Measurements from ENCODE around the gene ODF4.

ODF4 gene

DNA sequence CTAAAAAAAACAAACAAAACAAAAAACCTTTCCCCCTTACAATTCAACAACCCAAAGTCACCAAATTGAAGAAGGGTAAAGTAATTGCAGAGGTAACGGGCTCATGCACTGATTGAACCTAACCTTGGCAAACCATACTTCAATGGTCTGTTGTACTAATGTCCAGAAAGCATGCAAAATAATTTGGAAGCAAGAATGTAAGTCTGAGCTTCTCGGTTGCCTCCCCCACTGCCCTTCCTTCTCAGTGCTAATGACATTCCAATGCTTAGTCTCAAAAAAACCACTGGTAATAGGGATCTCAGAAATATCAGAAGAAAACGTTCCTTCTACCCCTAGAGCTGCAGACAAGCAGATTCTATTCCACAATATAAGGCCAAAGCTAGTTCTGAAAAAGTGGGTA, 21.1 kb downstream of the ODF4 start:
- Histone ChIP-seq H3K27ac (ENCODE audit: extremely low read depth, low read depth, low read length) (no peak overlapping the region), H3K36me3 (ENCODE audit: control insufficient read depth in 2 of 2, insufficient read depth in 1 of 2, low read length in 2 of 2) (peaks cover 0 to 9% of the 10 kb centered on the region in 2 experiments; a peak in 2 of 3 replicates), H3K4me1 (ENCODE audit: control insufficient read depth, insufficient read depth, low read length) (peaks cover 15% of the 10 kb centered on the region), H3K9me3 (ENCODE audit: control insufficient read depth, insufficient read depth, low read depth, low read length) (no peaks in the 10 kb centered on the region), H3K4me3 (ENCODE audit: low read depth, low read length) (no peak overlapping the region)
- POLR2A ChIA-PET: interaction anchor here (0.7 to 1.2 kb wide), 3 partner anchors 15 to 16 kb away, joined by 3 to 6 read pairs (median 4); partner anchors contain the start of gene KRABD2
- CTCF ChIA-PET: interaction anchor here (2.0 kb wide), 1 partner anchor 16 kb away, joined by 9 read pairs; the partner anchor contains the start of gene KRABD2
- TF ChIP-seq, protein P1, sequence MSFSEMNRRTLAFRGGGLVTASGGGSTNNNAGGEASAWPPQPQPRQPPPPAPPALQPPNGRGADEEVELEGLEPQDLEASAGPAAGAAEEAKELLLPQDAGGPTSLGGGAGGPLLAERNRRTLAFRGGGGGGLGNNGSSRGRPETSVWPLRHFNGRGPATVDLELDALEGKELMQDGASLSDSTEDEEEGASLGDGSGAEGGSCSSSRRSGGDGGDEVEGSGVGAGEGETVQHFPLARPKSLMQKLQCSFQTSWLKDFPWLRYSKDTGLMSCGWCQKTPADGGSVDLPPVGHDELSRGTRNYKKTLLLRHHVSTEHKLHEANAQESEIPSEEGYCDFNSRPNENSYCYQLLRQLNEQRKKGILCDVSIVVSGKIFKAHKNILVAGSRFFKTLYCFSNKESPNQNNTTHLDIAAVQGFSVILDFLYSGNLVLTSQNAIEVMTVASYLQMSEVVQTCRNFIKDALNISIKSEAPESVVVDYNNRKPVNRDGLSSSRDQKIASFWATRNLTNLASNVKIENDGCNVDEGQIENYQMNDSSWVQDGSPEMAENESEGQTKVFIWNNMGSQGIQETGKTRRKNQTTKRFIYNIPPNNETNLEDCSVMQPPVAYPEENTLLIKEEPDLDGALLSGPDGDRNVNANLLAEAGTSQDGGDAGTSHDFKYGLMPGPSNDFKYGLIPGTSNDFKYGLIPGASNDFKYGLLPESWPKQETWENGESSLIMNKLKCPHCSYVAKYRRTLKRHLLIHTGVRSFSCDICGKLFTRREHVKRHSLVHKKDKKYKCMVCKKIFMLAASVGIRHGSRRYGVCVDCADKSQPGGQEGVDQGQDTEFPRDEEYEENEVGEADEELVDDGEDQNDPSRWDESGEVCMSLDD (tag by site-specific recombination; IDR thresholded peaks at IDR 0.05): no peak

GRCh38 chr17:8362651-8363332, 23.2 kb downstream of the ODF4 start:
- no peak overlapping the region for H3K4me3 ChIP-seq (ENCODE audit: low read depth, low read length)
- H3K4me1 ChIP-seq (ENCODE audit: control insufficient read depth, insufficient read depth, low read length): peaks cover 15% of the 10 kb centered on the region
- no peak for TF ChIP-seq ZFP69B (tag by site-specific recombination; IDR thresholded peaks at IDR 0.05)
- ChIA-PET CTCF (interaction anchor here (0.9 to 2.0 kb wide), 2 partner anchors 14 to 301 kb away, joined by 3 to 9 read pairs; partner anchors contain the start of gene KRABD2), POLR2A (no interaction called here)
- H3K27ac ChIP-seq (ENCODE audit: extremely low read depth, low read depth, low read length): no peak overlapping the region
- H3K36me3 ChIP-seq (ENCODE audit: control insufficient read depth in 2 of 2, insufficient read depth in 1 of 2, low read length in 2 of 2): peaks cover 1 to 9% of the 10 kb centered on the region in 2 experiments; a peak in 2 of 3 replicates
- H3K9me3 ChIP-seq (ENCODE audit: control insufficient read depth, insufficient read depth, low read depth, low read length): no peaks in the 10 kb centered on the region

- Histone ChIP-seq H3K36me3 (ENCODE audit: control insufficient read depth in 2 of 2, insufficient read depth in 1 of 2, low read length in 2 of 2) (peaks cover 15 to 30% of the 10 kb centered on the region in 2 experiments), H3K4me3 (ENCODE audit: low read depth, low read length) (no peak overlapping the region), H3K27ac (ENCODE audit: extremely low read depth, low read depth, low read length) (no peak overlapping the region), H3K4me1 (ENCODE audit: control insufficient read depth, insufficient read depth, low read length) (peaks cover 9% of the 10 kb centered on the region), H3K9me3 (ENCODE audit: control insufficient read depth, insufficient read depth, low read depth, low read length) (no peaks in the 10 kb centered on the region)
- ChIA-PET CTCF (interaction anchor here (1.2 kb wide), 1 partner anchor 12 kb away, joined by 5 read pairs; the partner anchor contains the start of gene KRABD2), POLR2A (interaction anchor here (1.2 kb wide), 1 partner anchor 11 kb away, joined by 4 read pairs; the partner anchor contains the start of gene KRABD2)
- TF ChIP-seq ZNF600 (tag by site-specific recombination; IDR thresholded peaks at IDR 0.05) (peak; percentile 49), ZNF248 (tag by site-specific recombination; IDR thresholded peaks at IDR 0.05) (no peak), ZNF530 (tag by site-specific recombination; IDR thresholded peaks at IDR 0.05; ENCODE audit: low read depth) (no peak)
These were observed 25.5 kb downstream of the ODF4 start for GRCh38 chr17:8365143-8365542.

DNA sequence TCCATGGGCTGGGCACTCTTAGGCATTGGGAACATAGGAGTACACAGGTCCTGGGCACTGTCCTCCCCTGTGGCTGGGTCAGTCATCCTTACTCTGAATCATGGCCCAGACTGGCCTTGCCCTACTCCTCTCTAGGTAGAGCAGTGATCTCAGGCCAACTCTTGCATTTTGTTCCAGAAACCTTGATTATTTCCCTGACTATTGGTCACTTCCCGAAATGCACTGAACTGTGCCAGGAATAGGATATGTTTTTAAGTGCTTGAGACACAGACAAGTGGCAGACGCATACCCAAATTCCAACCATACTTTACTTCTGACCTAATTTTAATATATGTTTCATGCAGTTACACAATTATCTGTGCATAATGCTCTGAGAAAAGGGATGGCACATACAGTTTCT, 26.6 kb downstream of the ODF4 start:
- TF ChIP-seq GLI2 (tag by site-specific recombination; IDR thresholded peaks at IDR 0.05; ENCODE audit: borderline replicate concordance, low read depth) (no peak), ZNF202 (tag by site-specific recombination; IDR thresholded peaks at IDR 0.05; ENCODE audit: borderline replicate concordance) (no peak), KLF16 (tag by site-specific recombination; IDR thresholded peaks at IDR 0.05) (no peak), WT1 (tag by site-specific recombination; IDR thresholded peaks at IDR 0.05) (no peak), ZNF621 (tag by site-specific recombination; IDR thresholded peaks at IDR 0.05) (no peak), ZNF248 (tag by site-specific recombination; IDR thresholded peaks at IDR 0.05) (no peak)
- TF ChIP-seq, protein P2, sequence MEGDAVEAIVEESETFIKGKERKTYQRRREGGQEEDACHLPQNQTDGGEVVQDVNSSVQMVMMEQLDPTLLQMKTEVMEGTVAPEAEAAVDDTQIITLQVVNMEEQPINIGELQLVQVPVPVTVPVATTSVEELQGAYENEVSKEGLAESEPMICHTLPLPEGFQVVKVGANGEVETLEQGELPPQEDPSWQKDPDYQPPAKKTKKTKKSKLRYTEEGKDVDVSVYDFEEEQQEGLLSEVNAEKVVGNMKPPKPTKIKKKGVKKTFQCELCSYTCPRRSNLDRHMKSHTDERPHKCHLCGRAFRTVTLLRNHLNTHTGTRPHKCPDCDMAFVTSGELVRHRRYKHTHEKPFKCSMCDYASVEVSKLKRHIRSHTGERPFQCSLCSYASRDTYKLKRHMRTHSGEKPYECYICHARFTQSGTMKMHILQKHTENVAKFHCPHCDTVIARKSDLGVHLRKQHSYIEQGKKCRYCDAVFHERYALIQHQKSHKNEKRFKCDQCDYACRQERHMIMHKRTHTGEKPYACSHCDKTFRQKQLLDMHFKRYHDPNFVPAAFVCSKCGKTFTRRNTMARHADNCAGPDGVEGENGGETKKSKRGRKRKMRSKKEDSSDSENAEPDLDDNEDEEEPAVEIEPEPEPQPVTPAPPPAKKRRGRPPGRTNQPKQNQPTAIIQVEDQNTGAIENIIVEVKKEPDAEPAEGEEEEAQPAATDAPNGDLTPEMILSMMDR (tag by site-specific recombination; IDR thresholded peaks at IDR 0.05): no peak
- TF ChIP-seq, protein P3, sequence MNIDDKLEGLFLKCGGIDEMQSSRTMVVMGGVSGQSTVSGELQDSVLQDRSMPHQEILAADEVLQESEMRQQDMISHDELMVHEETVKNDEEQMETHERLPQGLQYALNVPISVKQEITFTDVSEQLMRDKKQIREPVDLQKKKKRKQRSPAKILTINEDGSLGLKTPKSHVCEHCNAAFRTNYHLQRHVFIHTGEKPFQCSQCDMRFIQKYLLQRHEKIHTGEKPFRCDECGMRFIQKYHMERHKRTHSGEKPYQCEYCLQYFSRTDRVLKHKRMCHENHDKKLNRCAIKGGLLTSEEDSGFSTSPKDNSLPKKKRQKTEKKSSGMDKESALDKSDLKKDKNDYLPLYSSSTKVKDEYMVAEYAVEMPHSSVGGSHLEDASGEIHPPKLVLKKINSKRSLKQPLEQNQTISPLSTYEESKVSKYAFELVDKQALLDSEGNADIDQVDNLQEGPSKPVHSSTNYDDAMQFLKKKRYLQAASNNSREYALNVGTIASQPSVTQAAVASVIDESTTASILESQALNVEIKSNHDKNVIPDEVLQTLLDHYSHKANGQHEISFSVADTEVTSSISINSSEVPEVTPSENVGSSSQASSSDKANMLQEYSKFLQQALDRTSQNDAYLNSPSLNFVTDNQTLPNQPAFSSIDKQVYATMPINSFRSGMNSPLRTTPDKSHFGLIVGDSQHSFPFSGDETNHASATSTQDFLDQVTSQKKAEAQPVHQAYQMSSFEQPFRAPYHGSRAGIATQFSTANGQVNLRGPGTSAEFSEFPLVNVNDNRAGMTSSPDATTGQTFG (tag by site-specific recombination; IDR thresholded peaks at IDR 0.05; ENCODE audit: borderline replicate concordance): no peak
- TF ChIP-seq, protein P4, sequence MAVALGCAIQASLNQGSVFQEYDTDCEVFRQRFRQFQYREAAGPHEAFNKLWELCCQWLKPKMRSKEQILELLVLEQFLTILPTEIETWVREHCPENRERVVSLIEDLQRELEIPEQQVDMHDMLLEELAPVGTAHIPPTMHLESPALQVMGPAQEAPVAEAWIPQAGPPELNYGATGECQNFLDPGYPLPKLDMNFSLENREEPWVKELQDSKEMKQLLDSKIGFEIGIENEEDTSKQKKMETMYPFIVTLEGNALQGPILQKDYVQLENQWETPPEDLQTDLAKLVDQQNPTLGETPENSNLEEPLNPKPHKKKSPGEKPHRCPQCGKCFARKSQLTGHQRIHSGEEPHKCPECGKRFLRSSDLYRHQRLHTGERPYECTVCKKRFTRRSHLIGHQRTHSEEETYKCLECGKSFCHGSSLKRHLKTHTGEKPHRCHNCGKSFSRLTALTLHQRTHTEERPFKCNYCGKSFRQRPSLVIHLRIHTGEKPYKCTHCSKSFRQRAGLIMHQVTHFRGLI (tag by site-specific recombination; IDR thresholded peaks at IDR 0.05): no peak
- peaks cover 23 to 35% of the 10 kb centered on the region in 2 experiments for H3K36me3 ChIP-seq (ENCODE audit: control insufficient read depth in 2 of 2, insufficient read depth in 1 of 2, low read length in 2 of 2)
- no peak overlapping the region for H3K4me3 ChIP-seq (ENCODE audit: low read depth, low read length)
- no peaks in the 10 kb centered on the region for H3K4me1 ChIP-seq (ENCODE audit: control insufficient read depth, insufficient read depth, low read length)
- H3K27ac ChIP-seq (ENCODE audit: extremely low read depth, low read depth, low read length): no peak overlapping the region
- ChIA-PET CTCF (no interaction called here), POLR2A (interaction anchor here (1.2 kb wide), 1 partner anchor 10 kb away, joined by 4 read pairs; the partner anchor contains the start of gene KRABD2)
- H3K9me3 ChIP-seq (ENCODE audit: control insufficient read depth, insufficient read depth, low read depth, low read length): no peaks in the 10 kb centered on the region

Measured in HEK293 (cell line).